H9 (cell line): Measurements from ENCODE around the gene METTL25B. TPM values are rescaled to one million over a fixed set of nuclear protein-coding genes. Genes with fewer than 3 reads are reported as not detected.

Experiments
- DNase-seq: peaks from one replicate; pipeline ENCODE4 v3.0.0-alpha.2; 2017
- H2AFZ ChIP-seq: one replicate; pipeline ENCODE4 v1.6.1; 2013; ENCODE audit warnings: mild to moderate bottlenecking, low read length, control low read depth, moderate library complexity
- H2AK5ac ChIP-seq: 2 replicates; pipeline ENCODE4 v1.6.1; 2013; ENCODE audit warnings: low read length, control low read depth, mixed read lengths; ENCODE audit not compliant: insufficient read length
- H2BK120ac ChIP-seq: one replicate; pipeline ENCODE4 v1.6.1; 2013; ENCODE audit warnings: low read depth, mild to moderate bottlenecking, low read length, control low read depth, inconsistent platforms; ENCODE audit not compliant: poor library complexity, severe bottlenecking
- H2BK12ac ChIP-seq: 2 replicates; pipeline ENCODE4 v1.6.1; 2013; ENCODE audit warnings: low read length, control low read depth, mixed read lengths, low read depth; ENCODE audit not compliant: insufficient read length
- H2BK15ac ChIP-seq: 2 replicates; pipeline ENCODE4 v1.6.1; 2013; ENCODE audit warnings: low read depth, low read length, control low read depth
- H2BK20ac ChIP-seq: one replicate; pipeline ENCODE4 v1.6.1; 2013; ENCODE audit warnings: low read depth, mild to moderate bottlenecking, low read length, control low read depth, inconsistent platforms; ENCODE audit not compliant: poor library complexity, severe bottlenecking
- H2BK5ac ChIP-seq: 2 replicates; pipeline ENCODE4 v1.6.1; 2013; ENCODE audit warnings: low read length, control low read depth, mixed read lengths; ENCODE audit not compliant: insufficient read length
- H3K14ac ChIP-seq: 2 replicates; pipeline ENCODE4 v1.6.1; 2013; ENCODE audit warnings: low read length, control low read depth; ENCODE audit not compliant: insufficient read depth
- H3K18ac ChIP-seq: 2 replicates; pipeline ENCODE4 v1.6.1; 2013; ENCODE audit warnings: low read depth, mild to moderate bottlenecking, mixed read lengths, low read length, control low read depth; ENCODE audit not compliant: insufficient read length
- H3K23ac ChIP-seq: 2 replicates; pipeline ENCODE4 v1.6.1; 2013; ENCODE audit warnings: low read length, control low read depth, mixed read lengths, low read depth; ENCODE audit not compliant: insufficient read length
- H3K23me2 ChIP-seq: 2 replicates; pipeline ENCODE4 v1.6.1; 2013; ENCODE audit warnings: low read depth, mild to moderate bottlenecking, mixed read lengths, low read length, control low read depth; ENCODE audit not compliant: insufficient read length, poor library complexity, severe bottlenecking
- H3K27ac ChIP-seq: 2 replicates; pipeline ENCODE4 v1.5.1; 2013; ENCODE audit warnings: low read length, control low read depth, mixed read lengths, low read depth; ENCODE audit not compliant: insufficient read length
- H3K27me3 ChIP-seq: 2 replicates; pipeline ENCODE4 v1.6.1; 2013; ENCODE audit warnings: low read length, control low read depth, inconsistent platforms; ENCODE audit not compliant: insufficient read depth
- H3K4ac ChIP-seq: 2 replicates; pipeline ENCODE4 v1.6.1; 2013; ENCODE audit warnings: low read depth, mild to moderate bottlenecking, control low read depth, inconsistent platforms, low read length, moderate library complexity
- H3K4me1 ChIP-seq: 2 replicates; pipeline ENCODE4 v1.6.1; 2013; ENCODE audit warnings: low read length, control low read depth, inconsistent platforms; ENCODE audit not compliant: insufficient read depth
- H3K4me2 ChIP-seq: 2 replicates; pipeline ENCODE4 v1.6.1; 2013; ENCODE audit warnings: low read length, control low read depth, mixed read lengths; ENCODE audit not compliant: insufficient read length, insufficient read depth
- H3K56ac ChIP-seq: 2 replicates; pipeline ENCODE4 v1.6.1; 2013; ENCODE audit warnings: low read depth, mild to moderate bottlenecking, mixed read lengths, low read length, control low read depth; ENCODE audit not compliant: insufficient read length
- H3K79me1 ChIP-seq: 2 replicates; pipeline ENCODE4 v1.6.1; 2013; ENCODE audit warnings: low read depth, mild to moderate bottlenecking, moderate library complexity, low read length, control low read depth, inconsistent platforms; ENCODE audit not compliant: insufficient read depth, poor library complexity, severe bottlenecking
- H3K79me2 ChIP-seq: 2 replicates; pipeline ENCODE4 v1.6.1; 2013; ENCODE audit warnings: low read length, control low read depth, inconsistent platforms; ENCODE audit not compliant: insufficient read depth
- H3K9ac ChIP-seq: 2 replicates; pipeline ENCODE4 v1.6.1; 2013; ENCODE audit warnings: low read length, control low read depth, mixed read lengths; ENCODE audit not compliant: insufficient read length; ENCODE audit errors: extremely low read depth
- H3K9me3 ChIP-seq: one replicate; pipeline ENCODE4 v1.6.1; 2013; ENCODE audit warnings: low read depth, low read length, inconsistent platforms; ENCODE audit not compliant: control insufficient read depth
- H3T11ph ChIP-seq: one replicate; pipeline ENCODE4 v1.6.1; 2013; ENCODE audit warnings: mild to moderate bottlenecking, low read length, control low read depth, inconsistent platforms
- H4K20me1 ChIP-seq: one replicate; pipeline ENCODE4 v1.6.1; 2013; ENCODE audit not compliant: control insufficient read depth, insufficient read length, insufficient read depth
- H4K5ac ChIP-seq: 2 replicates; pipeline ENCODE4 v1.6.1; 2013; ENCODE audit warnings: low read depth, mild to moderate bottlenecking, mixed read lengths, low read length, control low read depth; ENCODE audit not compliant: insufficient read length
- H4K8ac ChIP-seq: replicated peaks from 2 replicates; pipeline ENCODE4 v1.6.1; 2013; ENCODE audit warnings: low read length, control low read depth, mixed read lengths, low read depth; ENCODE audit not compliant: insufficient read length
- H4K91ac ChIP-seq: 2 replicates; pipeline ENCODE4 v1.6.1; 2013; ENCODE audit warnings: low read depth, mild to moderate bottlenecking, moderate library complexity, mixed read lengths, low read length, control low read depth; ENCODE audit not compliant: insufficient read length
- H3K27ac Mint-ChIP-seq, 3 experiments: 2 replicates in 2 of 3; 3 replicates in 1 of 3; pipeline ENCODE4 v1.8.0; 2020 to 2021; ENCODE audit warnings: mixed read lengths in 3 of 3, mild to moderate bottlenecking in 1 of 3, moderate library complexity in 1 of 3
- H3K27me3 Mint-ChIP-seq: 2 replicates; pipeline ENCODE4 v1.8.0; 2021; ENCODE audit warnings: low read depth, mild to moderate bottlenecking, moderate library complexity, mixed read lengths
- H3K36me3 Mint-ChIP-seq, 3 experiments: 2 replicates in 2 of 3; 3 replicates in 1 of 3; pipeline ENCODE4 v1.8.0; 2020 to 2021; ENCODE audit warnings: low read depth in 3 of 3, mixed read lengths in 3 of 3; ENCODE audit not compliant: insufficient read depth in 1 of 3
- H3K4me1 Mint-ChIP-seq, 2 experiments: 2 replicates each; pipeline ENCODE4 v1.8.0; 2020; ENCODE audit warnings: mixed read lengths in 2 of 2
- H3K4me3 Mint-ChIP-seq, 2 experiments: 2 replicates in 1 of 2; 3 replicates in 1 of 2; pipeline ENCODE4 v1.8.0; 2020 to 2021; ENCODE audit warnings: mild to moderate bottlenecking in 2 of 2, mixed read lengths in 2 of 2, moderate library complexity in 1 of 2
- H3K9me3 Mint-ChIP-seq, 2 experiments: 2 replicates in 1 of 2; 3 replicates in 1 of 2; pipeline ENCODE4 v1.8.0; 2020; ENCODE audit warnings: mild to moderate bottlenecking in 2 of 2, mixed read lengths in 2 of 2, moderate library complexity in 1 of 2
- WGBS: extraction: QIAGEN DNeasy Blood & Tissue Kit; methylation state at CpG from one replicate; pipeline ENCODE4 v1.1.7; 2013; ENCODE audit warnings: missing lambda C conversion rate, low lambda C conversion rate, mixed read lengths; ENCODE audit not compliant: insufficient read length; ENCODE audit errors: extremely low coverage; 5-methylcytosine and 5-hydroxymethylcytosine counted together
- total RNA-seq: library from RNA; stranded (reverse); gene quantifications from 2 replicates; pipeline ENCODE4 v1.2.1, GENCODE V29; 2021
- TF ChIP-seq, protein P1 (sequence below): fragments of 200-600 bp; sonication (generic); conservative IDR thresholded peaks from 3 replicates; pipeline ENCODE4 v1.8.0; 2021; ENCODE audit warnings: antibody characterized with exemption, mild to moderate bottlenecking

METTL25B gene
- total RNA-seq, 1 experiment from 2014 or later, result 26.2 TPM

DNA sequence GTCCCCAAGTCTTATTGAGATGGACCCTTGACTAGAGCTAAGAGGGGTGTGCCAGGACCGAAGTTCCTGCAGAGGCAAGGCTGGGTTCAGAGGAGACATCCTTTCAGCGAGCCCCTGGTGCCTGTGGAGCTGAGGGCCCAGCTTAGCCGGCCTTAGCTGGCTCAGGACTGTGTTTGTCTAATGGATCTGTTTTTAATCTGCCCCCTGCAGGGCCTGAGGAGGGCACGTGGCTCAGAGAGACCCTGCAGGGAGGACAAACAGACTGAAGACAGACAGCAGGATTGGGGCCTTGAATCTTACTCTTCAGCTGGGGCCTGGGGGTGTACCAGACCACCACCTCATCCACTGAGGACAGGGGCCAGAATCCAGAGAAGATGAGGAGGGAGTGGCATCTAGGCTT is 24.5 kb upstream of the METTL25B start:
- Histone ChIP-seq H3K79me2 (no peaks in the 10 kb centered on the region), H4K5ac (no peak overlapping the region), H4K20me1 (no peaks in the 10 kb centered on the region), H3K23me2 (peaks cover 39% of the 10 kb centered on the region), H3K4ac (no peak overlapping the region), H3T11ph (no peak overlapping the region), H3K27me3 (peaks cover 3% of the 10 kb centered on the region; the same call in 1 of the 2 replicates), H3K79me1 (no peaks in the 10 kb centered on the region), H3K9ac (no peak overlapping the region), H3K14ac (no peak overlapping the region), H2BK20ac (no peak overlapping the region), H3K4me2 (peak overlapping the region; percentile 83), H3K23ac (no peak overlapping the region), H2BK12ac (no peak overlapping the region), H2BK120ac (no peak overlapping the region), H4K8ac (no peak overlapping the region), H2AFZ (no peak overlapping the region), H3K9me3 (no peaks in the 10 kb centered on the region), H3K27ac (no peak overlapping the region), H2AK5ac (no peak overlapping the region), H4K91ac (no peak overlapping the region), H2BK15ac (no peak overlapping the region), H2BK5ac (no peak overlapping the region), H3K4me1 (peaks cover 8% of the 10 kb centered on the region; the same call in 1 of the 2 replicates), H3K18ac (no peak overlapping the region), H3K56ac (no peak overlapping the region)
- peak overlapping the region; percentile 74 to 91 for H3K4me3 Mint-ChIP-seq
- WGBS, result no CpG with 5 or more reads among the region's 4 CpGs
- DNase-seq, result no peak
- TF ChIP-seq, protein P1, sequence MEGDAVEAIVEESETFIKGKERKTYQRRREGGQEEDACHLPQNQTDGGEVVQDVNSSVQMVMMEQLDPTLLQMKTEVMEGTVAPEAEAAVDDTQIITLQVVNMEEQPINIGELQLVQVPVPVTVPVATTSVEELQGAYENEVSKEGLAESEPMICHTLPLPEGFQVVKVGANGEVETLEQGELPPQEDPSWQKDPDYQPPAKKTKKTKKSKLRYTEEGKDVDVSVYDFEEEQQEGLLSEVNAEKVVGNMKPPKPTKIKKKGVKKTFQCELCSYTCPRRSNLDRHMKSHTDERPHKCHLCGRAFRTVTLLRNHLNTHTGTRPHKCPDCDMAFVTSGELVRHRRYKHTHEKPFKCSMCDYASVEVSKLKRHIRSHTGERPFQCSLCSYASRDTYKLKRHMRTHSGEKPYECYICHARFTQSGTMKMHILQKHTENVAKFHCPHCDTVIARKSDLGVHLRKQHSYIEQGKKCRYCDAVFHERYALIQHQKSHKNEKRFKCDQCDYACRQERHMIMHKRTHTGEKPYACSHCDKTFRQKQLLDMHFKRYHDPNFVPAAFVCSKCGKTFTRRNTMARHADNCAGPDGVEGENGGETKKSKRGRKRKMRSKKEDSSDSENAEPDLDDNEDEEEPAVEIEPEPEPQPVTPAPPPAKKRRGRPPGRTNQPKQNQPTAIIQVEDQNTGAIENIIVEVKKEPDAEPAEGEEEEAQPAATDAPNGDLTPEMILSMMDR, result no peak
- peaks cover 50 to 57% of the 10 kb centered on the region in 2 experiments for H3K4me1 Mint-ChIP-seq
- H3K36me3 Mint-ChIP-seq, result peaks cover 14 to 39% (median 28%) of the 10 kb centered on the region in 3 experiments
- H3K27me3 Mint-ChIP-seq, result peaks cover 38% of the 10 kb centered on the region
- no peak overlapping the region; a peak in 1 of 7 replicates for H3K27ac Mint-ChIP-seq
- no peaks in the 10 kb centered on the region; a peak in 1 of 5 replicates for H3K9me3 Mint-ChIP-seq
